GM12891 (cell line): ENCODE data around the gene NRXN3.

Experiments used
- PAX5 ChIP-seq: IDR thresholded peaks from 2 replicates; pipeline ENCODE4 v1.6.1; 2011; ENCODE audit warnings: low read length, moderate library complexity, mild to moderate bottlenecking; ENCODE audit not compliant: insufficient read depth, severe bottlenecking
- POLR2A ChIP-seq: IDR thresholded peaks from 2 replicates; pipeline ENCODE4 v1.6.1; 2011; ENCODE audit warnings: low read depth, low read length, control low read depth
- POLR2AphosphoS5 ChIP-seq: IDR thresholded peaks from 2 replicates; pipeline ENCODE4 v1.6.1; 2011; ENCODE audit warnings: low read depth, low read length, control low read depth
- POU2F2 ChIP-seq: IDR thresholded peaks from 2 replicates; pipeline ENCODE4 v1.6.1; 2011; ENCODE audit warnings: low read depth, mild to moderate bottlenecking, control low read depth, low read length, moderate library complexity
- SPI1 ChIP-seq: IDR thresholded peaks from 2 replicates; pipeline ENCODE4 v1.6.1; 2011; ENCODE audit warnings: low read depth, low read length, control low read depth
- TAF1 ChIP-seq: IDR thresholded peaks from 2 replicates; pipeline ENCODE4 v1.6.1; 2011; ENCODE audit warnings: low read depth, low read length, control low read depth

DNA sequence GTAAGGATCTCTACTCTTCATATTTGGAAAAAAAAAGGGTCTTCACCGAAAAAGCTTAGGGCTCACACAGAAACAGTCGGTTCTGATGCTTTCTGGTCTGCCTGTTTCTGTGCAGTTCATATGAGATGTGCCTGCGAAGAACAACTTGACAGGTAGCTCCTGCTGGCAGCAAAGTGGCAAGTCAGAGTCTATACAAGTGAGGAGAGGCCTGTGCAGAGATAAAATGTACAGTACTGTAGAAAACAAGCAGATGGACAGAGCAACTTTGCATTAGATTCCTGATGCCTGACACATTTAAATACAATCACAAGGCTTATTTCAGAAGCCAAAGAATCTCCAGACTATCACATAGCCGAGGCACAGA lies 1105.1 kb downstream of the NRXN3 start:
- TF ChIP-seq POLR2A = no peak
- no peak for TF ChIP-seq TAF1
- TF ChIP-seq POLR2AphosphoS5 = no peak
- no peak for TF ChIP-seq PAX5
- no peak for TF ChIP-seq SPI1
- no peak for TF ChIP-seq POU2F2
